Gastroesophageal sphincter (tissue), 4 donors: Measurements from ENCODE around the gene OR7G2. TPM values are rescaled to one million over a fixed set of nuclear protein-coding genes. Genes with fewer than 3 reads are reported as not detected.
A peak's percentile ranks its signal among the peaks of the same experiment; 100 is the strongest.

Experiments
- ATAC-seq: fragments of 150-250 bp; one replicate; pipeline ENCODE4 v1.9.1; 2016; ENCODE audit warnings: mild to moderate bottlenecking, moderate library complexity
- H3K27ac ChIP-seq, 4 donors: fragments of 200-600 bp; sonication (generic) in 3 of 4; 1 replicate in 3 of 4; 2 replicates in 1 of 4; pipeline ENCODE4 v1.5.1; 2016 to 2019
- H3K27me3 ChIP-seq: fragments of 200-600 bp; sonication (generic); one replicate; pipeline ENCODE4 v1.5.1; 2019
- H3K36me3 ChIP-seq, 2 donors: fragments of 200-600 bp; sonication (generic); one replicate each; pipeline ENCODE4 v1.5.1; 2019; ENCODE audit warnings: control low read depth in 1 of 2
- H3K4me1 ChIP-seq, 3 donors: fragments of 200-600 bp; sonication (generic); 1 replicate in 2 of 3; 2 replicates in 1 of 3; pipeline ENCODE4 v1.5.1; 2016 to 2019; ENCODE audit warnings: control low read depth in 2 of 3
- H3K4me3 ChIP-seq, 2 donors: fragments of 200-600 bp; sonication (generic); one replicate each; pipeline ENCODE4 v1.5.1; 2019; ENCODE audit warnings: mild to moderate bottlenecking in 1 of 2, moderate library complexity in 1 of 2
- H3K9me3 ChIP-seq, 3 donors: fragments of 200-600 bp; sonication (generic); one replicate each; pipeline ENCODE4 v1.5.1; 2017 to 2019; ENCODE audit warnings: control low read depth in 2 of 3
- CTCF ChIP-seq, 4 experiments: fragments of 200-600 bp in 2 of 4; fragments of 450-650 bp in 2 of 4; sonication (generic) in 1 of 4; IDR thresholded peaks; one replicate each; pipeline ENCODE4 v1.5.1; 2017 to 2019; ENCODE audit warnings: antibody characterized with exemption in 4 of 4, mild to moderate bottlenecking in 2 of 4, moderate library complexity in 2 of 4
- EP300 ChIP-seq: sonication (generic); formaldehyde crosslinking; IDR thresholded peaks from one replicate; pipeline ENCODE4 v1.6.1; 2017; ENCODE audit warnings: antibody characterized with exemption, mild to moderate bottlenecking
- POLR2A ChIP-seq, 2 donors: fragments of 450-650 bp; IDR thresholded peaks; one replicate each; pipeline ENCODE4 v1.6.1; 2017; ENCODE audit warnings: antibody characterized with exemption in 2 of 2, mild to moderate bottlenecking in 2 of 2, moderate library complexity in 1 of 2
- POLR2AphosphoS5 ChIP-seq: sonication (generic); formaldehyde crosslinking; IDR thresholded peaks from one replicate; pipeline ENCODE4 v1.6.1; 2017; ENCODE audit warnings: antibody characterized with exemption
- WGBS, 2 donors: methylation state at CpG; one replicate each; pipeline ENCODE4 v1.1.5; 2018; ENCODE audit warnings: low coverage in 1 of 2; 5-methylcytosine and 5-hydroxymethylcytosine counted together
- total RNA-seq, 4 donors: library from RNA; depleted of rRNA; stranded (reverse); fragments of >200 nt; gene quantifications; one replicate each; pipeline ENCODE4 v1.1.0, GENCODE V29; 2016

Gene OR7G2
- total RNA-seq, 4 donors from 2014 or later: not detected

DNA sequence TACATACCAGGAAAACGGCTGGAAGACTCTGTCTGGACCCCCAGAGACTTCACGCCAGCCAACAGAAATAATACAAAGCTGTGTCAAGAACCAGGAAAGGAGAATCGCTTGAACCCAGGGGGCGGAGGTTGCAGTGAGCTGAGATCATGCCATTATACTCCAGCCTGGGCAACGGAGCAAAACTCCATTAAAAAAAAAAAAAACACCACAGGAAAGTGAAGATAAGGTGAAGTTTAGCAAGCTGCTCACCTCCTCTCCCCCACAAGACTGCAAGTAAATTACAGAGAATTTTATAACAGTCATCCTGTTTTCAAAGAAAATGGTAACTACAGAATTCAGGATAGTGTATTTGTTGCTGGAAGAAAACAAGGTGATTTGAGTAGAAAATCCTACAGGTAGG, 9.3 kb upstream of the OR7G2 start:
- no peak overlapping the region for H3K27ac ChIP-seq
- WGBS, 2 donors: 55 to 67% methylated on average over 1 to 5 of the region's 5 CpGs
- no peak for ATAC-seq
- no peaks in the 10 kb centered on the region for H3K36me3 ChIP-seq
- no peaks in the 10 kb centered on the region for H3K4me1 ChIP-seq
- no peak for TF ChIP-seq EP300
- TF ChIP-seq POLR2AphosphoS5: no peak
- TF ChIP-seq CTCF (IDR thresholded peaks at IDR 0.05): no peak
- no peak for TF ChIP-seq POLR2A (IDR thresholded peaks at IDR 0.05)
- H3K9me3 ChIP-seq: peaks cover 0 to 14% (median 0%) of the 10 kb centered on the region in 3 donors
- peaks cover 43% of the 10 kb centered on the region for H3K27me3 ChIP-seq
- H3K4me3 ChIP-seq: no peak overlapping the region

DNA sequence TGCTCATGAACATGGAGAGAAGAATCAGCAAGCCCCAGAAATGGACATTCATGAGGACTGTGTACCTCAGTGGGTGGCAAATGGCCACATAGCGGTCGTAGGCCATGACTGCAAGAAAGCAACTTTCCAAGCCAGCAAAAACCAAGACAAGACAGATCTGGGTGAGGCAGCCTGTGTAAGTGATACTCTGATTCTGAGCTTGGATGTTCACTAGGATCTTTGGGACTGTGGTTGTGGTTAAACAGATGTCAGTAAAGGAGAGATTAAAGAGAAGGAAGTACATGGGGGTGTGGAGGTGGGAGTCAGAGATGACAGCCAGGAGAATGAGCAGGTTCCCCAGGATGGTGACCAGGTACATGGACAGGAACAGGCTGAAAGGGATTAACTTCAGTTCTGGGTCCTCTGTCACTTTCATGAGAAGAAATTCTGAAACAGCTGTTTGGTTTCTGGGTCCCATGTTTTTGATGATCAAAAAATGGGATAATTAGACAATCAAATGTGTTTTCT, 8.1 kb upstream of the OR7G2 start, which contains the start of gene OR7G1:
Gene OR7G1 (minus strand): TSS at position 457 of the 507 bp plus-strand sequence. CDS start 0 bp downstream, at position 457.
- Histone ChIP-seq H3K27me3 (peaks cover 41% of the 10 kb centered on the region), H3K4me3 (no peak within 1 kb of the TSS), H3K4me1 (no peaks in the 10 kb centered on the region), H3K27ac (no peak within 1 kb of the TSS), H3K9me3 (peaks cover 0 to 6% (median 0%) of the 10 kb centered on the region in 3 donors), H3K36me3 (no peaks in the 10 kb centered on the region)
- TF ChIP-seq EP300: no peak
- ATAC-seq: no peak
- 79% methylated on average over 2 of the region's 2 CpGs; no CpG with 5 or more reads in 1 of the 2 donors for WGBS, 2 donors

GRCh38 chr19:9109959-9110358, 2.7 kb upstream of the OR7G2 start:
- TF ChIP-seq EP300 (no peak), POLR2A (IDR thresholded peaks at IDR 0.05) (no peak), POLR2AphosphoS5 (no peak), CTCF (IDR thresholded peaks at IDR 0.05) (no peak)
- no peaks in the 10 kb centered on the region for H3K4me1 ChIP-seq
- no peaks in the 10 kb centered on the region for H3K9me3 ChIP-seq
- ATAC-seq: no peak
- H3K27ac ChIP-seq: no peak overlapping the region
- H3K36me3 ChIP-seq: no peaks in the 10 kb centered on the region
- WGBS, 2 donors: 50 to 52% methylated on average over 2 of the region's 2 CpGs
- peaks cover 56% of the 10 kb centered on the region for H3K27me3 ChIP-seq
- H3K4me3 ChIP-seq: no peak overlapping the region

DNA sequence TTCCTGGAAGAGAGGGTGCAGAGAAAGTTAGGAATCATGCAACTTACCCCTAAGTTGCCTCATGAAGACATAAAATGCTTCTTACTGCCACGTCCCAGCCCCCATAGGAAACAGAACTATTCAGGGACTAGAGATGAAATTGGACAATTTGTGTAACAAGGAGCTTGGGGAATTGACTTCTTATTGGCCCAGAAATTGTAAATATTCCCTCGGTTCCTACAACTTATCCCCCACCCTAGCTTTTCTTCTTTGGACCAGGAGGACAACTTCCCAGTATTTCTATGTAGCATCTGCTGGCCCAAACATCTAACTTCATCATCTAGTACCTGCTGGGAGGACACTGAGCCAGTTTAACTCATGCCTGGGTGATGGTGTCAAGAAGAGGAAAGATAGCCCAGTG, 20.5 kb downstream of the OR7G2 start, which contains the start of gene OR1M1:
Gene OR1M1 (plus strand): TSS at position 301 of the 400 bp plus-strand sequence. CDS start 6,184 bp downstream, outside the sequence.
- WGBS, 2 donors: 21% methylated on average over 2 of the region's 2 CpGs

GRCh38 chr19:9078651-9079050, 28.6 kb downstream of the OR7G2 start:
- 40 to 63% methylated on average over 3 to 4 of the region's 4 CpGs for WGBS, 2 donors
- H3K4me3 ChIP-seq: no peak overlapping the region
- peaks cover 0 to 20% (median 4%) of the 10 kb centered on the region in 3 donors for H3K4me1 ChIP-seq
- ATAC-seq: no peak
- H3K9me3 ChIP-seq: no peaks in the 10 kb centered on the region
- peak overlapping the region in 1 of 4 donors; percentile 42 for H3K27ac ChIP-seq
- TF ChIP-seq CTCF (IDR thresholded peaks at IDR 0.05): no peak
- no peak for TF ChIP-seq EP300
- no peak for TF ChIP-seq POLR2AphosphoS5
- TF ChIP-seq POLR2A (IDR thresholded peaks at IDR 0.05): no peak
- H3K36me3 ChIP-seq: no peaks in the 10 kb centered on the region
- H3K27me3 ChIP-seq: no peaks in the 10 kb centered on the region

More for the DNA sequence above, 20.5 kb downstream of the OR7G2 start, which contains the start of gene OR1M1:
- Histone ChIP-seq H3K27ac (no peak within 1 kb of the TSS), H3K9me3 (no peaks in the 10 kb centered on the region), H3K36me3 (no peaks in the 10 kb centered on the region), H3K4me1 (no peaks in the 10 kb centered on the region), H3K4me3 (no peak within 1 kb of the TSS), H3K27me3 (peaks cover 27% of the 10 kb centered on the region)
- TF ChIP-seq EP300: no peak
- no peak for TF ChIP-seq POLR2A (IDR thresholded peaks at IDR 0.05)
- TF ChIP-seq POLR2AphosphoS5: no peak
- no peak for TF ChIP-seq CTCF (IDR thresholded peaks at IDR 0.05)
- no peak for ATAC-seq
